Measurements from ENCODE around the gene PLXNA4.

PLXNA4 gene

DNA sequence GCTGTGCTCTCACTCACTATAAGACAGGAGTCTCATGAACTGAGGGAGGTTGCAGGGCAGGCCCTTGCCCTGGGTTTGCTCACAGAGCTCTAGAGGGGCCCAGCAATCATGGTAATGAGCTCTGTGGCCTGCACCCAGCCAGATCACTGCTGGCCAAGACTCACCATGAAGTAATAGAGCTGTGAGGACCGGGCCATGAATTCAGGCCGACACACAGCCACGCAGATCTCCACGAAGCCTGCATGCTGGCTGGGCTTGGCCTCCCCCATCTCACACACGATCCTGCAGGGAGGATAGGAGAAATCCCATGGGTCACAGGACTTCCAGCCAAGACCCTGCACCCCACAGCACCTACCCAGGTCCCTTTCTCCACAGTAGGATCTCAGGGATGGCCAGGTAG lies 382.4 kb downstream of the PLXNA4 start:
- DNase-seq (ENCODE audit: low read depth in 1 of 2, low spot score in 1 of 2), result no peak
- in situ Hi-C loops (cut with HindIII; ENCODE audit: low pct_unique_long_range_greater_than_20kb, low sequenced_read_pairs), result no loop called here
- TF ChIP-seq JUND (IDR thresholded peaks at IDR 0.05; ENCODE audit: low read depth), result no peak

DNA sequence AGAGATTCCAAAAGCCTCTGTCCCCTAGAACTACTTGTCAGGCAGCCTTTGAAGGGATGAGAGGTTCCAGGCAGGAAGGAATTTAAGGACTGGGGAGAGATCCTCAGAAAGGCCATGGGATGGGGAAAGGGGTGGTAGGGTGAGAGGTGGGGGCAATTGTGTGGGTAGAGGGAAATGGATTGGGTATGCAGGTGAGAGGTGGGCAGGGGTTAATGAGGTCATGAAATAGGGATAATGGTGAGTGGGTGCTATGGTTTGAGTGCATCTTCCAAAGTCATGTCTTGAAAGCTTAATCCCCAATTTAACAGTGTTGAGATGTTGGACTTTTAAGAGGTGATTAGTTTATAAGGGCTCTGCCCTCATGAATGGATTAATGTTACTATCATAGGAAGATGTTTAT lies 383.5 kb downstream of the PLXNA4 start:
- TF ChIP-seq JUND (IDR thresholded peaks at IDR 0.05; ENCODE audit: low read depth), result no peak
- no peak for DNase-seq (ENCODE audit: low read depth in 1 of 2, low spot score in 1 of 2)
- in situ Hi-C loops (cut with HindIII; ENCODE audit: low pct_unique_long_range_greater_than_20kb, low sequenced_read_pairs), result no loop called here

DNA sequence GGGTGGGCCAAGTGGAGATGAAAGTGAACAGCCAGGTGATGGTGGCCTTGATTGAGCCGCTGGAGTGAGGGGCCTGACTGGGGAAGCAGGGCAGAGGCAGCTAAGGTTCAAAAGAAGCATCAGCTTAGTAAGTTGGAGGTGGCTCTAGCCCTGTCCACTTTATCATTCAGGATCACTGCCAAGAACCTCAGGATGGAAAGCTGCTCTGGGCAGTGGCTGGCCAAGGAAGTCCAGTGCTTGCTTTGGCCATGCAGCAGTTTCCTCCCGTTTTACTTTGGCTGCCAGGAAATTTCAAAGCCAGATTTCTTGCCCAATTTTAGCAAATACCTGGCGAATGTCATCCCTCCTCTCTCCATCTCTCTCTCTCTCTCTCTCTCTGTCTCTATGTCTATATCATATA lies 384.9 kb downstream of the PLXNA4 start:
- in situ Hi-C loops (cut with HindIII; ENCODE audit: low pct_unique_long_range_greater_than_20kb, low sequenced_read_pairs), result no loop called here
- no peak for TF ChIP-seq JUND (IDR thresholded peaks at IDR 0.05; ENCODE audit: low read depth)

DNA sequence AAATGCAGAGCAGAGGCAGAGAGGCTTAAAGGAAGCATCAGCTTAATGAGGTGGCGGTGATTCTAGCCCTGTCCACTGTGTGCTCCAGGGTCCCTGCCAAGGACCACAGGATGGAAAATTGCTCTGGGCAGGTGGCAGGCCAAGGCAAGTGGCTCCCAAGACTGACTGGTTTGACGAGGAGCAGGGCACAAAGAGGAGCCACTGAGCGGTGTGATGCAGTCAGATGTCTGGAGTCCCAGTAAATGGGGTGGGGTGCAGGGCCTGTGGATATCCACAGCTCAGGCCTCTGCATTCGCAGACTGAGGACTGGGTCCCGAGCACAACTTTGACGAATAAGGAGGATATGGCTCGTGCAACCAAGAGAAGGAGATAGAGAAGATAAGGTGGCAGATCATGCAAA lies 385.6 kb downstream of the PLXNA4 start:
- no peak for TF ChIP-seq JUND (IDR thresholded peaks at IDR 0.05; ENCODE audit: low read depth)
- in situ Hi-C loops (cut with HindIII; ENCODE audit: low pct_unique_long_range_greater_than_20kb, low sequenced_read_pairs), result no loop called here
- DNase-seq (ENCODE audit: low read depth in 1 of 2, low spot score in 1 of 2), result no peak

More for the DNA sequence above, 384.9 kb downstream of the PLXNA4 start:
- no peak for DNase-seq (ENCODE audit: low read depth in 1 of 2, low spot score in 1 of 2)

DNA sequence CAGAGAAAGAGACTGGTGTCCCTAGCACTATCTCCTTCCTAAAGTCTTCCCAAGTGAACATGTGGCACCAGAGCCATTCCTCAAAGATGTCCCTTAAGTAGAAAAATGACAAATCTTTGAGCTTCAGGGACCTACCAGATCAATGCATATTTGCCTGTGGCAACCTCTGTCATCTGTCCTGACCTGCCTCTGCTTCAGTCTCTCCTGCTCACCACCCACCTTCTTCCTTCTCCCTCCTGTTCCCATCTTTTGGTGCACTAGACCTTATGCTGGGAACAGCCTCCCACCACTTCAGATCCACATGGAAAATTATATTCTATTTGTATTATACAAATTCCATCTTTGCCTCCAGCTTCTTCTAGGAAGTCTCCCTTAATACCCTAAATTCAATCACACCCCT lies 386.4 kb downstream of the PLXNA4 start:
- in situ Hi-C loops (cut with HindIII; ENCODE audit: low pct_unique_long_range_greater_than_20kb, low sequenced_read_pairs), result no loop called here
- no peak for TF ChIP-seq JUND (IDR thresholded peaks at IDR 0.05; ENCODE audit: low read depth)
- no peak for DNase-seq (ENCODE audit: low read depth in 1 of 2, low spot score in 1 of 2)

DNA sequence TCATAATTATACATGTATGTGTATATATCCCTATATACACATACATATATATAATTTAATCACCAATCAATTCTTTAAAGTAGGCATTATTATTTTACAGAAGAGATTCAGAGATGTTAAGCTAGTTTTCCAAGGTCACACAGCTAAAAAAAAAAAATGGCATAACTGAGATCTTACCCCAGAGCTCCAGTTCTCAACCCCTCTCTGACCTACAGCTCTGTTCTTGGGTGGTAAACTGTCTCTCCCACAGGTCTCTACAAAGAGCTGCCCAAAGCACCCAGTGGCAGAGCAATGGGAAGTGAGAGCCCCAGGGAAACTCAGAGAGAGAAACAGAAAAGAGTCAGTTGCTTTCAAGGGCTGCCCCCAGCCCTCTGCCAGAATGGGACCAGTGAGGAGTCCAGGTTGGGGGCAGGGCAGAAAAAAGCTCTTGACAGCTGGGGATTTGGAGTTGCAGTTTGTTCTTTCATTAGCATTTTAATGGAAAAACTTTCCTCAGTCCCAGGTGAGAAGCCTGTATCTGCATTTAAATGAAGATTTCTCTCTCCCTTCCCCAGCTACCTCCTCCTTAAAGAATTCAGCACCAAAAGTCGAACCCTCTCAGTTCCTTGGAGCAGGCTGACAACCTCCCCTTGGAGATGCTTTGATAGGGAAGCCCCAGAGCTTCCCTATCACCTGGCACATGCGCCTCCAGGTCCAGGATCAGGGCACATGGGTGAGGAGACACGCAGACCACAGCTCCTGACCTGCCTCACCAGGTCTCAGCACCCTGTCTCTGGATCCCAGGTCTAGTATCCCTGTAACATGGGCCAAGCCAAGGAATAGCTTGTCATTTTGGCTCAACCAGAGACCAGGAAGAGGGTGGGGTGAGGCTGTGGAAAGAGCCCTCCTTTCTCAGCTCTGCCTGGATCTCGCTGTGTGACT lies 388.1 kb downstream of the PLXNA4 start:
- no peak for TF ChIP-seq JUND (IDR thresholded peaks at IDR 0.05; ENCODE audit: low read depth)
- no peak for DNase-seq (ENCODE audit: low read depth in 1 of 2, low spot score in 1 of 2)
- in situ Hi-C loops (cut with HindIII; ENCODE audit: low pct_unique_long_range_greater_than_20kb, low sequenced_read_pairs), result no loop called here

DNA sequence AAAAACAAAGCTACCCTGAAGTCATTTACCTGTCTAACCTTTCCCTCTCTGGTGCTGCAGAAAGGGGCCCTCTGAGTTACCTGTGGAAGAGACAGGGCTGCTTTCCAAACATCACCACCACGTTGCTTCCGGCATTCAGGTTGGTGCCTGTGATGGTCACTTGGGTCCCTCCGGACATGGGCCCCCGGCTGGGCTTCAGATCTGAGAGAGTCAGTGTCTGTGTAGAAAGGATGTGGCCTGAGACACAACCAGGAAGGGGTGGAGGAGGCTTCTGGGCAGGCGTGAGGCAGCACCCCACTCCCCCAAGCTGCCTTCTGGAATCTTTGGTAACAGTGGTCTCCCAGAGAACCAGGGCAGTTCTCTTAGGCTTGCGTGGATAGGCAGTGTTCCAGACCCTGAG lies 388.9 kb downstream of the PLXNA4 start:
- in situ Hi-C loops (cut with HindIII; ENCODE audit: low pct_unique_long_range_greater_than_20kb, low sequenced_read_pairs), result no loop called here
- no peak for DNase-seq (ENCODE audit: low read depth in 1 of 2, low spot score in 1 of 2)
- no peak for TF ChIP-seq JUND (IDR thresholded peaks at IDR 0.05; ENCODE audit: low read depth)

DNA sequence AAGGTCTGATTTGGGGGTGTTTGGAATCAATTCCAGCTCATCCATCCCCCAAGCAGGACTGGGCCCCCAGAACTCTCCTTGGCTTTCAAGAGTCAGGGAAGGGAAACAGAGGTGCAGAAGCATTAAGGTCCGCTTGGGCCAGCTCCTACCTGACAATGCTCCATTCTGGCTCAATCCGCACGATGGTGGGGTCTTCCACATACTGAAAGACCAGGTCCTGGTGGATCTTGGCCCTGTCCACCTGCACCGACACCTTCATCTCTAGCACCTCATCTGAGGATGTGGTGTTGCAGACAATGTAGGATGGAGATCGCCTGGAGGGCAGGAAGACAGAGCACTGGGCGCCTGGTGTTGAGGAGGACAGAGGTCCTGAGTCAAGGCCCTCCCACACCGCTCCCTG lies 391.1 kb downstream of the PLXNA4 start:
- no peak for DNase-seq (ENCODE audit: low read depth in 1 of 2, low spot score in 1 of 2)
- TF ChIP-seq JUND (IDR thresholded peaks at IDR 0.05; ENCODE audit: low read depth), result no peak
- in situ Hi-C loops (cut with HindIII; ENCODE audit: low pct_unique_long_range_greater_than_20kb, low sequenced_read_pairs), result no loop called here

DNA sequence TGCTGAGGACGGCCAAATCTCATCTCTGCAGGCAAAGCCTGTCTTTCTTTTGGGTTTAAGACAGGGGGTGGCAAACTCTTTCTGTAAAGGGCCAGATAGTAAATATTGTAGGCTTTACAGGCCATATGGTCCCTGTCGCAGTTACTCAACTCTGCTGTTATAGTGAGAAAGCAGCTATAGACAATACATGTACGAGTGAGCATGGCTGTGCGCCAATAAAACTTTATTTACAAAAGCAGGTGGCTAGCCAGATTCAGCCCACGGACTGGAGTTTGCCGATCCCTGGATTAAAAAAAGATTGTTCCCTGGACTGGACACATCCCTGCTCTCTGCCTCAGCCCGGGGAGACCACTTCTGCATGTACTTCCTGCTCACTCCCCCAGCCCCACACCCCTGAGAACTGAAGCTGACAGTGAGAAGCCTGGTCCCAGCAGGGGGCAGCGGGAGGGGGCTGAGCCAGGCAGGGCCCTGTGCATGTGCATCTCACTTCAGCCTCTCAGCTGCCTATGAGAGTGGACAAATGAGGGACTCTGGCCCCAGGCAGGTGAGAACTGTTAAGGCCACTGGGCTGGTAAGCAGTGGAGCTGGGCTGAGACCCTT lies 392.4 kb downstream of the PLXNA4 start:
- in situ Hi-C loops (cut with HindIII; ENCODE audit: low pct_unique_long_range_greater_than_20kb, low sequenced_read_pairs), result no loop called here
- no peak for TF ChIP-seq JUND (IDR thresholded peaks at IDR 0.05; ENCODE audit: low read depth)
- no peak for DNase-seq (ENCODE audit: low read depth in 1 of 2, low spot score in 1 of 2)

DNA sequence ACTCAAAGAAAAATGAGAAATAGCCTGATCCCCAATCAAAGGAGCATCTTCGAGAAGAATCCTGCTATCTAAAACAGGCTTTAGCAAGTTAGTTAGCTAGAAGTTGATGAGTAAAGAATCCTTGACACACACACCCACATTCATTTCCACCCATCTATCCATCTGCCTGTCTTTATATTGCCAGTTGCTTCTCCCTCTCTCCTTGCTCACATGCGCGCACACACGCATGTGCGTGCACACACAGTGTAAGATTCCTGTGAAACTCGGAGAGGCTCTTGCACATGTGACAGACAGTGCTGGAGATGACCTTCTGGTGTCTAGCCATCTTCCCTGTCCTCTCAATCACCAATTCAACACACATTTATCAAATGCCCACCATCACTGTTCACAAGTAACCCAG lies 393.3 kb downstream of the PLXNA4 start:
- DNase-seq (ENCODE audit: low read depth in 1 of 2, low spot score in 1 of 2), result no peak
- in situ Hi-C loops (cut with HindIII; ENCODE audit: low pct_unique_long_range_greater_than_20kb, low sequenced_read_pairs), result no loop called here
- TF ChIP-seq JUND (IDR thresholded peaks at IDR 0.05; ENCODE audit: low read depth), result no peak

DNA sequence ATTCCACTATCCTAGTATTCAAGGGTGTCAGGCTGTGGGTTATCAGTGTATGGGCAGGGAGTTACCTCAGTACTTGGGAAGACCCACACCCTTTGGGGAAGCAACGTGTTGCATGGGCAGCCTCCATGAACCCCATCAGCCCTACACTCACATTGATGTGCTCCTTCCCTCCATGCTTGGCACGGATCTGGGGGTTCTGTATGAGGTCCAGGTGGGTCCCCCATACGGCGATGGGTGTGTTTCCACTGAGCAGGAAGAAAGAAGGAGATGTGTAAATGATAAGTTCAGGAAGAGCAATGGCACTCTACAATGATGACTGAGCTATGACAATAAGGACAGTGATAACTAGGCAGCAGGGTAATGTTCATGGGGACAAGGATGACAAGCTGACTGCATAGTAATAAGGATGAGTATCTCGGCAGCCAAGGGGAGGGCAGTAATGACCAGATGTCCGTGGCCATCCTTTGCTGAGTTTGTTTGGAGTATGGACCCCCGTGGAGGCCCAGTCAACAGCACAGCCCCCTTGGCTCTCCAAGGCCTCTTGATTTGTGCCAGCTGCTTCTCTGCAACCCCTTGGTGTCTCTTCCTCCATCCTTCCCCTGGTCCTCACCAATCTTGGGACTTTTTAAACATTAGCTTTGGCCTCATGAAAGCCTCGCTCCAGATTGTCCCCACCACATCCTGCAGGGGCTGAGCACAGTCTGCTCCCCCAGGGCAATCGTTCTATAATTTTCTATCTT lies 394.2 kb downstream of the PLXNA4 start:
- in situ Hi-C loops (cut with HindIII; ENCODE audit: low pct_unique_long_range_greater_than_20kb, low sequenced_read_pairs), result no loop called here
- no peak for TF ChIP-seq JUND (IDR thresholded peaks at IDR 0.05; ENCODE audit: low read depth)
- no peak for DNase-seq (ENCODE audit: low read depth in 1 of 2, low spot score in 1 of 2)

DNA sequence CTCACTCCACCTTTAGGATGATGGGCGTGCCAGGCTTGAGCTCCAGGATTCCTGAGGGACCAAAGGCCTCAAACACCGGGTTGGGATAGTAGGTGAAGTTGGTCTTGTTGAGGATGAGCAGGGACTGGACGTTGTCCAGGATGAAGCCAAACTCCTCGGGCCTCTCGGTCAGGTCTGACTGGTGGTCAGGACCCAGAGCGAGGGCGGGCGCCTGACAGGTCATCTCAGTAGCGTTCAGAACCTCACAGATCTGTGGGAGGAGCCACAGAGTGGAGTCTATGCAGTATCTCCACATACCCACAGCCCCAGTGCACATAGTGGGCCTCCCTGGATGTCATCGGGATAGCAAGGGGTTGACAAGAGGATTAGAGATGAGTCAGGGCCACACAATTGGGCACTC lies 394.9 kb downstream of the PLXNA4 start:
- TF ChIP-seq JUND (IDR thresholded peaks at IDR 0.05; ENCODE audit: low read depth), result no peak
- in situ Hi-C loops (cut with HindIII; ENCODE audit: low pct_unique_long_range_greater_than_20kb, low sequenced_read_pairs), result no loop called here
- no peak for DNase-seq (ENCODE audit: low read depth in 1 of 2, low spot score in 1 of 2)

DNA sequence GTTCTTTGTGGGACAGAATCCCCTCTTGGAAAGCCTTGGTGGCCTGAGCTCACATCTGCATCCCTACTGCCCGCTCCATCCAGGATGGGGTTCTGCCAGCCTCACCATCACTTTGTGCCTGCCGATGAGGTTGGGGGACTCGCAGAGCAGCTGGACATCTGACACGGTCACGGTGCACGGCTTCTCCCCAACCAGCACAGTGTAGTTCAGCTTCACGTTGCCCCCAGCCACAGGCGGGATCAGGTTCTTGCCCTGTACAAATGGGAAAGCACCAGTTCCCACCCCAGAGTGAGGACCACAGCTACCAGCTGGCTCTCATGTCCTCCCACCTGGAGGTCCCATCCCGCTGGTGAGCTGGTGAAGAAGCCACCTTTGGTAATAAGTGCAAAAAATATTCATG lies 395.8 kb downstream of the PLXNA4 start:
- no peak for TF ChIP-seq JUND (IDR thresholded peaks at IDR 0.05; ENCODE audit: low read depth)
- in situ Hi-C loops (cut with HindIII; ENCODE audit: low pct_unique_long_range_greater_than_20kb, low sequenced_read_pairs), result no loop called here
- no peak for DNase-seq (ENCODE audit: low read depth in 1 of 2, low spot score in 1 of 2)
